K562 (cell line): ENCODE measurements around the gene IDH2. TPM values are rescaled to one million over a fixed set of nuclear protein-coding genes. Genes with fewer than 3 reads are reported as not detected.

Experiments used
- CLOCK ChIP-seq: fragments of 250-450 bp; sonication (Bioruptor Pico); IDR thresholded peaks from 2 replicates; pipeline ENCODE4 v1.4.0; 2020; ENCODE audit warnings: mild to moderate bottlenecking, moderate library complexity, borderline replicate concordance
- HOMEZ ChIP-seq: fragments of 250-450 bp; sonication (Bioruptor Pico); IDR thresholded peaks from 2 replicates; pipeline ENCODE4 v1.4.0; 2020; ENCODE audit warnings: mild to moderate bottlenecking, moderate library complexity
- IRF9 ChIP-seq: fragments of 450-650 bp; IDR thresholded peaks from 2 replicates; pipeline ENCODE4 v1.6.1; 2016; ENCODE audit warnings: missing biosample characterization, missing genetic modification characterization
- NONO ChIP-seq, 2 experiments: fragments of 200-400 bp in 1 of 2; fragments of 450-650 bp in 1 of 2; formaldehyde crosslinking in 1 of 2; IDR thresholded peaks; 2 replicates each; pipeline ENCODE4 v1.6.1; 2017; ENCODE audit warnings: low read depth in 2 of 2, mild to moderate bottlenecking in 2 of 2, moderate library complexity in 2 of 2, low read length in 1 of 2
- RBM15 ChIP-seq: fragments of 200-400 bp; formaldehyde crosslinking; IDR thresholded peaks from 2 replicates; pipeline ENCODE4 v1.6.1; 2018; ENCODE audit warnings: mild to moderate bottlenecking, low read length, moderate library complexity; ENCODE audit not compliant: insufficient read depth
- RBM17 ChIP-seq: fragments of 200-400 bp; formaldehyde crosslinking; IDR thresholded peaks from 2 replicates; pipeline ENCODE4 v1.6.1; 2017; ENCODE audit warnings: low read depth, mild to moderate bottlenecking, low read length, borderline replicate concordance
- TRIM24 ChIP-seq, 2 experiments: fragments of 450-650 bp; IDR thresholded peaks; 2 replicates each; pipeline ENCODE4 v1.6.1; 2016
- ZNF124 ChIP-seq: sonication (generic); formaldehyde crosslinking; IDR thresholded peaks from 2 replicates; pipeline ENCODE4 v1.8.1; 2022; ENCODE audit warnings: missing genetic modification reagents
- ZNF445 ChIP-seq: fragments of 250-450 bp; sonication (Bioruptor Pico); IDR thresholded peaks from 2 replicates; pipeline ENCODE4 v1.4.0; 2020; ENCODE audit warnings: low read depth, mild to moderate bottlenecking, moderate library complexity
- polyA plus RNA-seq, 8 experiments: library from polyadenylated mRNA; depleted of rRNA in 4 of 8; stranded (reverse) in 5 of 8; unstranded in 3 of 8; fragments of >200 nt; fragmentation: Nextera tagmentation in 2 of 8; fragmentation: Illumina TruSeq in 1 of 8; extraction: Ambion mirVana in 2 of 8; extraction: Trizol in 1 of 8; gene quantifications; 2 replicates each; pipeline versions ENCODE4 v1.2.1 to v1.2.3, GENCODE V29; 2011 to 2014; ENCODE audit warnings: inconsistent platforms in 1 of 8, missing spikeins in 1 of 8
- total RNA-seq, 7 experiments: library from RNA; depleted of rRNA in 6 of 7; stranded (reverse); fragments of >200 nt in 6 of 7; fragmentation: Illumina TruSeq in 2 of 7; extraction: Trizol in 2 of 7; gene quantifications; 2 replicates each; pipeline versions ENCODE4 v1.2.1 to v1.2.3, GENCODE V29; 2011 to 2021; ENCODE audit warnings: low replicate concordance in 1 of 7
- TF ChIP-seq, protein P1 (sequence below): sonication (generic); formaldehyde crosslinking; IDR thresholded peaks from 2 replicates; pipeline ENCODE4 v1.9.0; 2022; ENCODE audit warnings: mild to moderate bottlenecking, missing genetic modification reagents
- TF ChIP-seq, protein P2 (sequence below): fragments of 250-450 bp; sonication (Bioruptor Pico); IDR thresholded peaks from 2 replicates; pipeline ENCODE4 v1.8.0; 2021; ENCODE audit warnings: borderline replicate concordance, mild to moderate bottlenecking, moderate library complexity; ENCODE audit not compliant: poor library complexity, severe bottlenecking
- TF ChIP-seq, protein P3 (sequence below): sonication (generic); formaldehyde crosslinking; IDR thresholded peaks from 2 replicates; pipeline ENCODE4 v1.8.0; 2022; ENCODE audit warnings: mild to moderate bottlenecking, missing genetic modification reagents, borderline replicate concordance

The IDH2 gene
- total and polyA plus RNA-seq, 9 of the 15 experiments (the other 6 are each of a cell fraction or from before 2014, with no cell fraction given): 0.70 to 99.9 (median 59.2) TPM

- no peak; the same call in 1 of the 2 replicates for TF ChIP-seq CLOCK
- no peak for TF ChIP-seq HOMEZ (CRISPR knock-in tag)
- TF ChIP-seq ZNF124 (CRISPR knock-in tag): no peak
- TF ChIP-seq RBM15: no peak
- peak; percentile 84 to 89 for TF ChIP-seq TRIM24 (IDR thresholded peaks at IDR 0.05)
- TF ChIP-seq, protein P1, sequence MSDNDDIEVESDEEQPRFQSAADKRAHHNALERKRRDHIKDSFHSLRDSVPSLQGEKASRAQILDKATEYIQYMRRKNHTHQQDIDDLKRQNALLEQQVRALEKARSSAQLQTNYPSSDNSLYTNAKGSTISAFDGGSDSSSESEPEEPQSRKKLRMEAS (CRISPR knock-in tag): peak; percentile 89
- TF ChIP-seq, protein P2, sequence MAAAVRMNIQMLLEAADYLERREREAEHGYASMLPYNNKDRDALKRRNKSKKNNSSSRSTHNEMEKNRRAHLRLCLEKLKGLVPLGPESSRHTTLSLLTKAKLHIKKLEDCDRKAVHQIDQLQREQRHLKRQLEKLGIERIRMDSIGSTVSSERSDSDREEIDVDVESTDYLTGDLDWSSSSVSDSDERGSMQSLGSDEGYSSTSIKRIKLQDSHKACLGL (CRISPR knock-in tag): no peak
- no peak for TF ChIP-seq ZNF445 (CRISPR knock-in tag)
- TF ChIP-seq, protein P3, sequence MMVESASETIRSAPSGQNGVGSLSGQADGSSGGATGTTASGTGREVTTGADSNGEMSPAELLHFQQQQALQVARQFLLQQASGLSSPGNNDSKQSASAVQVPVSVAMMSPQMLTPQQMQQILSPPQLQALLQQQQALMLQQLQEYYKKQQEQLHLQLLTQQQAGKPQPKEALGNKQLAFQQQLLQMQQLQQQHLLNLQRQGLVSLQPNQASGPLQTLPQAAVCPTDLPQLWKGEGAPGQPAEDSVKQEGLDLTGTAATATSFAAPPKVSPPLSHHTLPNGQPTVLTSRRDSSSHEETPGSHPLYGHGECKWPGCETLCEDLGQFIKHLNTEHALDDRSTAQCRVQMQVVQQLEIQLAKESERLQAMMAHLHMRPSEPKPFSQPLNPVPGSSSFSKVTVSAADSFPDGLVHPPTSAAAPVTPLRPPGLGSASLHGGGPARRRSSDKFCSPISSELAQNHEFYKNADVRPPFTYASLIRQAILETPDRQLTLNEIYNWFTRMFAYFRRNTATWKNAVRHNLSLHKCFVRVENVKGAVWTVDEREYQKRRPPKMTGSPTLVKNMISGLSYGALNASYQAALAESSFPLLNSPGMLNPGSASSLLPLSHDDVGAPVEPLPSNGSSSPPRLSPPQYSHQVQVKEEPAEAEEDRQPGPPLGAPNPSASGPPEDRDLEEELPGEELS (CRISPR knock-in tag): no peak
- TF ChIP-seq RBM17: no peak
- TF ChIP-seq IRF9 (tag): no peak
- TF ChIP-seq NONO (IDR thresholded peaks at IDR 0.05; ENCODE audit: low read depth in 2 of 2, low read length in 1 of 2): no peak
Observed at GRCh38 chr15:90143166-90143655, 40.9 kb upstream of the IDH2 start (continued).
